CD4-positive, alpha-beta T cell treated with Interleukin-12 subunit alpha and Interleukin-12 subunit beta, for 1 hour (primary cell): ENCODE measurements around the gene ZNF677.
"Not testable (repeated sequence)": the region's sequence is repeated elsewhere in the genome, so short reads cannot be mapped to it uniquely, and the experiment has no call there.

Source experiments
- DNase-seq: peaks from one replicate; pipeline ENCODE4 v3.0.0-alpha.2; 2020

The ZNF677 gene

GRCh38 chr19:53254411-53255341 is at the start of gene ZNF677:
Gene ZNF677 (minus strand): TSS chr19:53254873. CDS start chr19:53251550, 3,323 bp downstream.
- peak; percentile 84 for DNase-seq

GRCh38 chr19:53301341-53301740 is 46.7 kb upstream of the ZNF677 start:
- not testable (repeated sequence) for DNase-seq

GRCh38 chr19:53294786-53295441 is 40.2 kb upstream of the ZNF677 start:
- no peak for DNase-seq

GRCh38 chr19:53290758-53291549 is 36.3 kb upstream of the ZNF677 start:
- no peak for DNase-seq

GRCh38 chr19:53285087-53285486 is 30.4 kb upstream of the ZNF677 start:
- no peak for DNase-seq

- peak; percentile 10 for DNase-seq
Observed at GRCh38 chr19:53281947-53282346, 27.3 kb upstream of the ZNF677 start.

GRCh38 chr19:53275480-53275879 is 20.8 kb upstream of the ZNF677 start:
- no peak for DNase-seq

- no peak for DNase-seq
Observed at GRCh38 chr19:53272044-53272443, 17.4 kb upstream of the ZNF677 start.

- DNase-seq, result not testable (repeated sequence)
Observed at GRCh38 chr19:53269861-53270260, 15.2 kb upstream of the ZNF677 start.

GRCh38 chr19:53267623-53268022 is 12.9 kb upstream of the ZNF677 start, which contains the start of gene VN1R4:
Gene VN1R4 (minus strand): TSS chr19:53267723. CDS start chr19:53267665, 58 bp downstream.
- not testable (repeated sequence) for DNase-seq

- DNase-seq, result not testable (repeated sequence)
Observed at GRCh38 chr19:53257715-53258342, 3.2 kb upstream of the ZNF677 start, which contains the start of gene VN1R2. Gene VN1R2 (plus strand): TSS chr19:53258292. CDS start chr19:53258376, 84 bp downstream.

GRCh38 chr19:53246498-53246897 is 8.2 kb downstream of the ZNF677 start:
- no peak for DNase-seq

- no peak for DNase-seq
Observed at GRCh38 chr19:53237114-53237777, 17.4 kb downstream of the ZNF677 start.

GRCh38 chr19:53224606-53225005 is 30.1 kb downstream of the ZNF677 start:
- DNase-seq, result no peak

GRCh38 chr19:53222716-53223115 is 32.0 kb downstream of the ZNF677 start:
- DNase-seq, result not testable (repeated sequence)

- no peak for DNase-seq
Observed at GRCh38 chr19:53212703-53213320, 41.9 kb downstream of the ZNF677 start.

- not testable (repeated sequence) for DNase-seq
Observed at GRCh38 chr19:53211554-53211953, 43.1 kb downstream of the ZNF677 start.

GRCh38 chr19:53196777-53197396 is 57.8 kb downstream of the ZNF677 start:
- peak; percentile 96 for DNase-seq

GRCh38 chr19:53195265-53195903 is 59.3 kb downstream of the ZNF677 start:
- DNase-seq, result peak; percentile 85

- no peak for DNase-seq
Observed at GRCh38 chr19:53193535-53194222, 61.0 kb downstream of the ZNF677 start.
